Naive thymus-derived CD4-positive, alpha-beta T cell (primary cell): Measurements from ENCODE around the gene FCHSD2. TPM values are rescaled to one million over a fixed set of nuclear protein-coding genes. Genes with fewer than 3 reads are reported as not detected.

Experiments
- ATAC-seq: fragments of 150-1000 bp; cut with Tn5 transposase; 2 replicates; pipeline ENCODE4 v1.10.0; 2021; ENCODE audit warnings: mild to moderate bottlenecking, moderate library complexity
- CTCF ChIA-PET: fragments of 350-600 bp; sonication (Branson Sonifier 250); formaldehyde crosslinking; loops from one replicate; lab custom pipeline; 2021; ENCODE audit warnings: antibody characterized with exemption; lab: Charles Lee
- POLR2A ChIA-PET: fragments of 350-600 bp; sonication (Branson Sonifier 250); formaldehyde crosslinking; loops from one replicate; lab custom pipeline; 2021; ENCODE audit warnings: antibody characterized with exemption, inconsistent platforms; lab: Charles Lee
- DNase-seq, 9 donors: peaks; one replicate each; pipeline versions ENCODE4 v3.0.0 to v3.0.0-alpha.2; 2020 to 2022; ENCODE audit warnings: mixed read lengths in 1 of 9
- H3K27ac ChIP-seq: one replicate; pipeline ENCODE4 v1.7.0; 2013; ENCODE audit warnings: mild to moderate bottlenecking, low read depth, low read length, moderate library complexity
- H3K27me3 ChIP-seq, 2 donors: one replicate each; pipeline ENCODE4 v1.7.0; 2013; ENCODE audit warnings: low read length in 2 of 2, mild to moderate bottlenecking in 2 of 2, moderate library complexity in 2 of 2; ENCODE audit not compliant: control insufficient read depth in 2 of 2, insufficient read depth in 2 of 2
- H3K36me3 ChIP-seq, 3 experiments: 1 replicate in 2 of 3; 2 replicates in 1 of 3; pipeline ENCODE4 v1.7.0; 2013; ENCODE audit warnings: low read length in 3 of 3, mild to moderate bottlenecking in 3 of 3, moderate library complexity in 1 of 3; ENCODE audit not compliant: insufficient read depth in 3 of 3, control insufficient read depth in 2 of 3
- H3K4me1 ChIP-seq, 2 donors: one replicate each; pipeline ENCODE4 v1.7.0; 2013; ENCODE audit warnings: low read length in 2 of 2, mild to moderate bottlenecking in 2 of 2, moderate library complexity in 1 of 2; ENCODE audit not compliant: control insufficient read depth in 2 of 2, insufficient read depth in 2 of 2
- H3K4me3 ChIP-seq: 2 replicates; pipeline ENCODE4 v1.7.0; 2013; ENCODE audit warnings: mild to moderate bottlenecking, low read length
- H3K9me3 ChIP-seq, 3 experiments: 1 replicate in 2 of 3; 2 replicates in 1 of 3; pipeline ENCODE4 v1.7.0; 2013; ENCODE audit warnings: low read length in 3 of 3; ENCODE audit not compliant: control insufficient read depth in 2 of 3
- H3K27ac Mint-ChIP-seq, 9 donors: one replicate each; pipeline ENCODE4 v1.8.0; 2020 to 2022; ENCODE audit warnings: mixed read lengths in 9 of 9, mild to moderate bottlenecking in 8 of 9, moderate library complexity in 5 of 9, inconsistent platforms in 2 of 9
- H3K27me3 Mint-ChIP-seq, 5 donors: one replicate each; pipeline ENCODE4 v1.8.0; 2021 to 2022; ENCODE audit warnings: mixed read lengths in 5 of 5, mild to moderate bottlenecking in 1 of 5
- H3K36me3 Mint-ChIP-seq, 5 donors: one replicate each; pipeline ENCODE4 v1.8.0; 2020 to 2022; ENCODE audit warnings: mixed read lengths in 5 of 5, mild to moderate bottlenecking in 3 of 5, inconsistent platforms in 1 of 5
- H3K4me1 Mint-ChIP-seq, 7 donors: one replicate each; pipeline ENCODE4 v1.8.0; 2020 to 2022; ENCODE audit warnings: mixed read lengths in 7 of 7, mild to moderate bottlenecking in 3 of 7, inconsistent platforms in 1 of 7
- H3K4me3 Mint-ChIP-seq, 10 donors: one replicate each; pipeline ENCODE4 v1.8.0; 2020 to 2022; ENCODE audit warnings: mild to moderate bottlenecking in 10 of 10, mixed read lengths in 10 of 10, moderate library complexity in 6 of 10, inconsistent platforms in 2 of 10
- H3K9me3 Mint-ChIP-seq, 11 donors: one replicate each; pipeline ENCODE4 v1.8.0; 2020 to 2022; ENCODE audit warnings: mixed read lengths in 11 of 11, mild to moderate bottlenecking in 4 of 11, inconsistent platforms in 1 of 11, moderate library complexity in 1 of 11
- intact Hi-C, 2 donors: fragments of 100-400 bp; cut with micrococcal nuclease; formaldehyde crosslinking; loops; one replicate each; pipeline ENCODE4 v1.15.1; 2023
- polyA plus RNA-seq, 2 donors: library from polyadenylated mRNA; unstranded; fragments of 300-500 nt; fragmentation: Illumina TruSeq; gene quantifications; one replicate each; pipeline ENCODE4 v1.2.3, GENCODE V29; 2021
- total RNA-seq, 6 experiments: library from RNA in 5 of 6; stranded (reverse) in 5 of 6; gene quantifications; 1 replicate in 5 of 6; 2 replicates in 1 of 6; pipeline ENCODE4 v1.2.3 and lab custom pipeline; 2021 to 2026

FCHSD2 gene
- total and polyA plus RNA-seq, 7 experiments from 2014 or later: 18.3 to 69.9 (median 48.6) TPM

DNA sequence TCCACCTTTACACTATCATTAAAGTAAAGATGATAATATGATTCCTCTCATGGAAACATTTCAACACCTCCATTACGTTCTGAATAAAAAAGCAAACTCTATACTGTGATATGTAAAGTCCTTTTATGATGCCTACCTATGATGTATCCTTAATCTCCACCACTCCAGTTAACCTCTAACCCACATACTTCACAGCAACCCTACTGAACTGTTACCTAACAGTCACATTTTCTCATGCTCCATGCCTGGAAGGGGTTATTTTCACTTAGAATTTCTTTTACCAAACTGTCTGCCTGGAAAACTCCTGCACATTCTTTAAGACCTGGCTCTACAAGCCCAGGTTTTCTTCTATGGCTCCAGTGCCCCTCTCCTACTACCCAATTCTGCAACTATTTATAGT lies 129.1 kb downstream of the FCHSD2 start:
- no peak overlapping the region for H3K27ac ChIP-seq
- ATAC-seq: no peak
- peaks cover 0 to 21% (median 4%) of the 10 kb centered on the region in 7 donors for H3K4me1 Mint-ChIP-seq
- H3K27me3 Mint-ChIP-seq: no peaks in the 10 kb centered on the region
- H3K27me3 ChIP-seq: no peaks in the 10 kb centered on the region
- H3K36me3 Mint-ChIP-seq: peaks cover 24 to 60% (median 51%) of the 10 kb centered on the region in 5 donors
- peak overlapping the region in 1 of 9 donors; percentile 49 for H3K27ac Mint-ChIP-seq
- H3K4me1 ChIP-seq: no peaks in the 10 kb centered on the region
- peaks cover 0 to 13% (median 0%) of the 10 kb centered on the region in 3 experiments for H3K9me3 ChIP-seq
- H3K9me3 Mint-ChIP-seq: peaks cover 8 to 42% (median 19%) of the 10 kb centered on the region in 11 donors
- ChIA-PET CTCF (no interaction called here), POLR2A (interaction anchor here (1.2 kb wide), 1 partner anchor 20 kb away, joined by 3 read pairs; no protein-coding TSS in a partner anchor)
- no peak overlapping the region for H3K4me3 Mint-ChIP-seq
- peaks cover 0 to 10% (median 0%) of the 10 kb centered on the region in 3 experiments for H3K36me3 ChIP-seq
- intact Hi-C loops: loop anchor here in 1 of 2 donors (2.0 kb wide), 1 partner anchor 14 kb away; no protein-coding TSS in a partner anchor
- no peak for DNase-seq
- no peak overlapping the region for H3K4me3 ChIP-seq

DNA sequence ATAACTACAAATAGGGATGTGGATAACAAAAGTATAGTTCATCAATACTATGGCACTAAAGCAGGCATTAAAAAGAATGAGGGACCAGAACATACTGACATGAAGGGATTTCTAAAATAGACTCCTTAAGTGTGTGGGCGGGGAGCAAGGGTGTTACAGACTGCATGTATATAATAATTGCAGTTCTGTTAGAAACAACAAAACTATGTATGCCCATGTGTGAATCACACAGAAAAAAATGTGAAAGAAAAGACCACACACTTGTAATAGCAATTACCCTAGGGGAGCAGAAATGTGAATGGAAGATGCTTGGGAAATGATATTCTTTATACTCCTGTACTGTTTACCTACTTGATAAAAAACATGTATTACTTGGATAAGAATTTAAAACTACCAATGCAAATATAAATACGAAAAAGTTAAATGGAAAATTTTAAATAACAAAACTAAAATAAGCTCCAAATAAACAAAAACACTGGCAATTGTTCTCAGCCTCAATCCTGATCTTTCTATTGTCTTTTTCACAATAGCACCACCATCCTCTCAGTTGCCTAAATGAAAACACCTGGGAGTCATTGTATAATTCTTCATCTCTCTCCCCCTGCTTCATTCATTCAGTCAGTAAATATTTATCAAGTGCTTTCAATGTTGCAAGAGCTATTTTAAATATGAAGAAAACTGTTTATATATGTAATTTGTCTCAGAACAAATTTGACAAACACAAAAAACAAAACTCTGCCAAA lies 129.8 kb downstream of the FCHSD2 start:
- intact Hi-C loops: loop anchor here in 1 of 2 donors (2.0 kb wide), 1 partner anchor 15 kb away; no protein-coding TSS in a partner anchor
- Histone ChIP-seq H3K27ac (no peak overlapping the region), H3K9me3 (peaks cover 0 to 13% (median 0%) of the 10 kb centered on the region in 3 experiments), H3K4me3 (no peak overlapping the region), H3K36me3 (peaks cover 0 to 10% (median 0%) of the 10 kb centered on the region in 3 experiments), H3K27me3 (no peaks in the 10 kb centered on the region), H3K4me1 (no peaks in the 10 kb centered on the region)
- Mint-ChIP-seq H3K36me3 (peaks cover 24 to 67% (median 55%) of the 10 kb centered on the region in 5 donors), H3K4me3 (no peak overlapping the region), H3K27me3 (no peaks in the 10 kb centered on the region), H3K9me3 (peaks cover 8 to 42% (median 19%) of the 10 kb centered on the region in 11 donors), H3K27ac (no peak overlapping the region), H3K4me1 (peaks cover 0 to 17% (median 4%) of the 10 kb centered on the region in 7 donors)
- POLR2A ChIA-PET: no interaction called here
- DNase-seq (no peak), ATAC-seq (no peak)
- CTCF ChIA-PET: no interaction called here

DNA sequence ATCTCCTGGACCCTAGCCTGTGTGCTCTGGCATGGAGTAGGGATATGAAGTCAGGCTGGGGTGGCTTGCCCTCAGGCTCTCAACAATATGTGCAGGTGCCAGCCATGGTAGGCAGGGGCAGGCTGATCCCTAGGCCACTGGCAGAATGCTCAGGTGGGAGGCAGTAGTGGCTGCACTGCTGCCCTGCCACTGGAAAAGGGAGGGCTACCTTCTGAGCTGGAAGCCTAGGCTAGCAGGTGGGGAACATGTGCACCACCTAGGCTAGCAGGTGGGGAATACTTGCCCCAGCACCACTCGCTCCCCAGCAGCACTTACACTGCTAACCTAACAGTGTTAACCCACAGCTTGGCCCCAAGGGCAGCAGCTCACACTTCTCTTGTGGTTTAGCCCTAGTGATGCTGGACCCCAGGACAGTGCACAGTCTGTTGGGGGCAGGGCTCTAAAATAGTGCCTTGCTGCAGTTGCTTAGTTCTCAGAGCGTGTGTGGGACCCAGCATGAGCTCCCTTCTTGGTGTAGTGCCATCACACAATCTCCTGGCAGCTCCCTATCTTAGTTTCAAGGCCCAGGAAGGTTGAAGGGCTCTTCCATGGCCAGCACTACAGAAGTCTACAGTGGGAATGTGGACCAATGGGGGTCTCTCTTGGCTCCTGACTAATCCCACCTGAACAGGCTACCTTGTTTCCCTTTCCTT lies 130.8 kb downstream of the FCHSD2 start:
- Mint-ChIP-seq H3K36me3 (peaks cover 29 to 63% (median 60%) of the 10 kb centered on the region in 5 donors), H3K9me3 (peaks cover 8 to 42% (median 19%) of the 10 kb centered on the region in 11 donors), H3K27me3 (no peaks in the 10 kb centered on the region), H3K27ac (peak overlapping the region in 1 of 9 donors; percentile 59), H3K4me3 (no peak overlapping the region), H3K4me1 (peaks cover under 1 to 25% (median 6%) of the 10 kb centered on the region in 7 donors)
- CTCF ChIA-PET: no interaction called here
- ATAC-seq (no peak), DNase-seq (no peak)
- POLR2A ChIA-PET: no interaction called here
- H3K27me3 ChIP-seq: no peaks in the 10 kb centered on the region
- H3K4me1 ChIP-seq: no peaks in the 10 kb centered on the region
- intact Hi-C loops: no loop called here
- H3K36me3 ChIP-seq: peaks cover 0 to 10% (median 0%) of the 10 kb centered on the region in 3 experiments
- peaks cover 0 to 13% (median 0%) of the 10 kb centered on the region in 3 experiments for H3K9me3 ChIP-seq
- H3K4me3 ChIP-seq: no peak overlapping the region
- H3K27ac ChIP-seq: no peak overlapping the region

DNA sequence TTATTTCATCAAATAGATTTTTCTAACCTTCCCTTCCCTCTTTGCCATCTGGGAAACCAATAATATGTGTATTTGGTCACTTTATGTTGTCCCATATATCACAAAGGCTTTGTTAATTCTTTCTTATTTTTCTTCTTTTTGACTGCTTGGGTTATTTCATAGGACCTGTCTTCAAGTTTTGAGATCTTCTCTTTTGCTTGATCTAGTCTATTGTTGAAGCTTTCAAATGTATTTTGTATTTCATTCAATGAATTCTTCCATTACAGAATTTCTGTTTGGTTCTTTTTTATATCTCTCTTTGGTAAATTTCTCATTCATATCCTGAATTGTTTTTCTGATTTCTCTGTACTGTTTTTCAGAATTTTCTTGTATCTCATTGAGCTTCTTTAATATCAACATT lies 132.1 kb downstream of the FCHSD2 start:
- intact Hi-C loops: no loop called here
- Mint-ChIP-seq H3K4me1 (peaks cover 0 to 31% (median 13%) of the 10 kb centered on the region in 7 donors), H3K36me3 (peaks cover 31 to 69% (median 68%) of the 10 kb centered on the region in 5 donors), H3K9me3 (peaks cover 8 to 42% (median 19%) of the 10 kb centered on the region in 11 donors), H3K27ac (no peak overlapping the region), H3K27me3 (no peaks in the 10 kb centered on the region), H3K4me3 (no peak overlapping the region)
- Histone ChIP-seq H3K27me3 (no peaks in the 10 kb centered on the region), H3K4me1 (no peaks in the 10 kb centered on the region), H3K27ac (no peak overlapping the region), H3K9me3 (peaks cover 0 to 13% (median 0%) of the 10 kb centered on the region in 3 experiments), H3K4me3 (no peak overlapping the region), H3K36me3 (peaks cover 0 to 10% (median 0%) of the 10 kb centered on the region in 3 experiments)
- ChIA-PET POLR2A (interaction anchor here (0.6 to 0.8 kb wide), 2 partner anchors 24 to 202 kb away, joined by 3 read pairs; no protein-coding TSS in a partner anchor), CTCF (interaction anchor here (0.6 kb wide), 1 partner anchor 170 kb away, joined by 3 read pairs; no protein-coding TSS in a partner anchor)
- DNase-seq (no peak), ATAC-seq (no peak)

DNA sequence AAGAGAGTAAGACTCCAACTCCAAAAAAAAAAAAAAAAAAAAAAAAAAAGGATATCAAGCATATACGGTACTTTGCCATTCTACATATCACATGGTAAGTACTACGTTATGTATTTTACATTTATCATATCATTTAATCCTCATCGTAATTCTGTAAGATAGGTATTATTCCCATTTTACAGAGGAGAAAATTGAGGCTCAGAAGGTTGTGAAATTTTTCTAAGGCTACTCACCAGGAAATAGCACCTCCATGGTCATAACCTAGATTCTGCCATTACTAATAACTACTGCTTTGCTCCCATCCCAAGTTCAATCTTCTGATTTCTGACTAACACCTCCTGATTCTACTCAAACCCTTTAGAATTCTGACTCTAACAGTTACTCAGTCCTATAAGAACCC lies 138.0 kb downstream of the FCHSD2 start:
- Mint-ChIP-seq H3K27ac (peak overlapping the region in 1 of 9 donors; percentile 22), H3K9me3 (peaks cover 0 to 9% (median 1%) of the 10 kb centered on the region in 11 donors), H3K4me1 (peaks cover 2 to 41% (median 26%) of the 10 kb centered on the region in 7 donors), H3K27me3 (no peaks in the 10 kb centered on the region), H3K4me3 (no peak overlapping the region), H3K36me3 (peaks cover 7 to 42% (median 39%) of the 10 kb centered on the region in 5 donors)
- ChIA-PET CTCF (no interaction called here), POLR2A (no interaction called here)
- no peak for DNase-seq
- Histone ChIP-seq H3K9me3 (no peaks in the 10 kb centered on the region), H3K4me3 (no peak overlapping the region), H3K27me3 (no peaks in the 10 kb centered on the region), H3K27ac (no peak overlapping the region), H3K4me1 (no peaks in the 10 kb centered on the region), H3K36me3 (peaks cover 0 to 5% (median 0%) of the 10 kb centered on the region in 3 experiments)
- intact Hi-C loops: no loop called here
- no peak for ATAC-seq

DNA sequence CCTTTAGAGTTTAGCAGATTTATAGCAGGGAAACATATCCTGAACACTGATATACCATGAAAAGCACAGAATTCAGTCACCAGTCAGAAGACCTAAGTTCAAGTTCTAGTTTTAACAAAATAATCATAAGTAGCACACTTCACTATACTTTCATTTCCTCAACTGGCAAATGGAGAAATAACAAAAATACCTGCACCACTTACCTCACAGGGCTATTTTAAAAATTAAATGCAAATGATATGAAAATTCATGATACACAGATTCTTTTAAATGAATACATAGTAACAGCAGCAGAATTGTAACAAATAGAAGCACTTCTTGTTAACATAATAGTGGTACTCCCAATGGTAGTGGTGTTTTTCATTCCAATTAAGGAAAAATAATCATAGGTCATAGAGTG lies 139.0 kb downstream of the FCHSD2 start:
- ATAC-seq: no peak
- H3K4me3 Mint-ChIP-seq: no peak overlapping the region
- Histone ChIP-seq H3K27ac (no peak overlapping the region), H3K27me3 (no peaks in the 10 kb centered on the region), H3K36me3 (peaks cover 0 to 5% (median 0%) of the 10 kb centered on the region in 3 experiments), H3K4me1 (no peaks in the 10 kb centered on the region), H3K9me3 (no peaks in the 10 kb centered on the region), H3K4me3 (no peak overlapping the region)
- CTCF ChIA-PET: no interaction called here
- peak overlapping the region in 1 of 9 donors; percentile 51 for H3K27ac Mint-ChIP-seq
- no peaks in the 10 kb centered on the region for H3K27me3 Mint-ChIP-seq
- H3K4me1 Mint-ChIP-seq: peaks cover 2 to 41% (median 26%) of the 10 kb centered on the region in 7 donors
- DNase-seq: no peak
- peaks cover 0 to 2% (median 0%) of the 10 kb centered on the region in 11 donors for H3K9me3 Mint-ChIP-seq
- POLR2A ChIA-PET: no interaction called here
- H3K36me3 Mint-ChIP-seq: peaks cover 7 to 39% (median 32%) of the 10 kb centered on the region in 5 donors
- intact Hi-C loops: no loop called here
